Suppressor macrophage treated with lipopolysaccharide for 4 hours (primary cell): ENCODE measurements around the gene VIPR2.
"Not testable (repeated sequence)": the region's sequence is repeated elsewhere in the genome, so short reads cannot be mapped to it uniquely, and the experiment has no call there.

Source experiments
- DNase-seq: peaks from one replicate; pipeline ENCODE4 v3.0.0-alpha.2; 2020

The VIPR2 gene

DNA sequence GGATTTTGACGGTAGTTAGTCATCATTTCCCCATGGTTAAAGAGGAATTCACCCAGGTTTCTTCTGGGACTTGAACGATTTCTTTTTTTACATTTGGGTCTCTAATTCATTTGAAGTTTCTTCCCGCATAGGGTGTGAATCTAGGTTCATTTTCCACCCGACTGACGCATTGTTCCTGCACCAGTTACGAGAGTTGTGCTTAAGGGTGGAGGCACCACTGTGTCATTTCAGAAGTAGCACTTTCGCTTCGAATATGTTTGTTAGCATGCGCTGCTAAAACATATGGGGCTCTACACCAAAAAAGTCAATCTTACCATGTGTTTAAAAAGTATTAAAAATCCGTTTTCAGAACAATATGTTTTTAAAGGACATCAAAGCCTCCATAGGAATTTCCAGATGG is 140.3 kb downstream of the VIPR2 start:
- DNase-seq, result no peak

DNA sequence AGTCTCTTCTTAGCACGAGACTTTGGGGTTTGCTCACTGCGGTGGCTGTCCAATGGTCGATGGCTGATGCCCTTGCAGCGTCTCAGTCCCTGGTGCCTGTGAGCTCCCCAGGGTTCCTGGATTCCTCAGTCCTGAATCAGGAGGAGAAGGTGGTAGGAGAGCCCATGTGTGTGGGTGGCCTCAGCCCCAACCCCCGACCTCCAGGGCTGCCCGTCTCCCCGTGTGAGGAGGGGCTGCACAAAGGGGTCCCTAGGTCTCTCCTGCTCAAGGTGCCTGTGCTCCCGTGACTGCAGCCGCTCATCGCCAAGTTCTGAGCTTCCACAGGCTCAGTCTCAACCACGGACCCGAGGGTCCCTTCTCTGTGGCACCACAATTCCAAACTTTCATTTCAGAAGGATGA is 142.9 kb downstream of the VIPR2 start:
- DNase-seq, result no peak

DNA sequence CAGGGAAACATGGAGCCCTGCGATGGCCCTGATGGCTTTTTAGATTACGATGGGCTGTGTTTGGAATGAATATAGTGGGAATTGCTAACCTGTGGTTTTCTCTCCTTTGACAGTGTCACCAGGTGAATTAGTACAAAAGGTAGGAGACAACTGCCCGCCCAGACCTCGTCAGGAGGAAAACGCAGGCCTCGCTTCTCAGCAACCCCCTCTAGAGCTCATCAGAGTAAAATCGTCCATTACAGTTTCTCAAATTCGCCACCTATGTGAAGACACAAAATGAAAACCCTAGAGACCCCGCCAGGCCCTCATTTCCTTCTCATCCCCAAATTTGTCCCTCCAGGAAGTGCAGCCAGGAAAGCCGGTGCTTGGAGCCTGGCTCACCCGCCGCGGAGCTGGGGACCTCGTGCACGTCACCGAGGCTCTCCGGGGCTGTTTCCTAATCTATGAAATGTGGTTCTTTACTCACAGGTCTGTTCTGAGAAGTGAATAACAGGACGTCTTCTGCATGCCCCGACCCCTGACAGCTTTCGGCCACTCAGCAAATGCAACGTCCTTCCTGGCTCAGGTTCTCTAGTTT is 143.7 kb downstream of the VIPR2 start:
- no peak for DNase-seq

DNA sequence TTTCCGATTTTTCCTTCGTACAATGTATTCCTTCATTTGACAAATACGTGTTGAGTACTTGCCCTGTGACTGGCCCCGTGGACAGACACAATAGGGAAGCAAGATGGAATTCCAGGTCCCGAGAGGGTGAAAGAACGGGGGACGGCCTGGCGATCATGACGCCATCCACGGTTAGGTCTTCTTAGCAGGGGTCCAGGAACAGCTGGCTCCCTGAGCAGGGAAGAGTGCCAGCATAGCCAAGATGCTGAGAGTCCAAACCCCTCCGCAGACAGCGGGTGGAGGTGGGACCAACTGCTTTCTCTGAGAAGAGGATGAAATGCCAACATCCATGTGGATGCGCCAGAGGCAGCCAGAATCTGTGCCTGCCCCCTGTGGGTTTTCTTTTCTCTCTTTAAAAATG is 144.6 kb downstream of the VIPR2 start:
- no peak for DNase-seq

DNA sequence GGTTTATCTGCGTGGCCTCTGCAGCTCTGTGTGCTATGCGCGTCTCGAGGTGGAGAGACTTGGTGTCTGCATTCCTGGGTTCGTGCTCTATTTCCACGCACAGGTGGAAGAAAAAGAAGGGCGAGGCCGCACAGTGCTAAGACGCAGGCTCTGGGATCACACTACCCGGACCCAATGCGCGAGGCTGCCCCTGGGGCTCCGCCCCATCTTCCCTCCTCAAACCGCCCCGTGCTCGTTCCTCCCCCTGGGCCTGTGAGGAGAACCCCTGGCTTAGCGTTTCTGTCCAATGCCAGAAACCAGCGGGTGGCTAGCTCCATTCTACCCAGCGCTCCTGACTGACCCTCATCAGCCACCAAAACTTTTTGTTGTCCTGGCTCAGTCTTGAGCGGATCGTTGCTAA is 145.2 kb downstream of the VIPR2 start:
- no peak for DNase-seq

DNA sequence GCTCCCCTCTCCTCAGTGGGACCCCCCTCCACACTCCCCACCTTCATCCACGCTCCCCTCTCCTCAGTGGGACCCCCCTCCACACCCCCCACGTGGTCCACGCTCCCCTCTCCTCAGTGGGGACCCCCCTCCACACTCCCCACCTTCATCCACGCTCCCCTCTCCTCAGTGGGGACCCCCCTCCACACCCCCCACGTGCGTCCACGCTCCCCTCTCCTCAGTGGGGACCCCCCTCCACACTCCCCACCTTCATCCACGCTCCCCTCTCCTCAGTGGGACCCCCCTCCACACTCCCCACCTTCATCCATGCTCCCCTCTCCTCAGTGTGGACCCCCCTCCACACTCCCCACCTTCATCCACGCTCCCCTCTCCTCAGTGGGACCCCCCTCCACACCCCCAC is 146.4 kb downstream of the VIPR2 start:
- not testable (repeated sequence) for DNase-seq

DNA sequence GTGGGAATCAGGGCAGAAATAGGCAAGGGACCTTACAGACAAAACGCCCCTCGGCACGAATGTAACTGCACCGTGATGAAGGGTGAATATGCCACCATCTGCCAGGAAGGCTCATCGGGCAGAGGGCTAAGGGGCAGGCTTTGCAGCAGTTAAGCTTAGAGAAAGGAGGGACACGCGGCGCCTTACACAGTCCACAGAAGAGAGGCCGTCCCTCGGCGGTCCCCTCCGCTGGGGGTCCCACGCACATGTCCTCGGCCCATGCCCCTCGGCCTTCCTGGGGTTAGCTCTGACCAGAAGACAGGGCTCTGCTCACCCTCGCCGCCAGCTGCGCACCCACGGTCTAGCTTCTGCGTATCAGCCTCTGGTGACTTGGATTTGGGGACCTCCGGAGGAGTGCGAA is 147.2 kb downstream of the VIPR2 start:
- DNase-seq, result no peak

DNA sequence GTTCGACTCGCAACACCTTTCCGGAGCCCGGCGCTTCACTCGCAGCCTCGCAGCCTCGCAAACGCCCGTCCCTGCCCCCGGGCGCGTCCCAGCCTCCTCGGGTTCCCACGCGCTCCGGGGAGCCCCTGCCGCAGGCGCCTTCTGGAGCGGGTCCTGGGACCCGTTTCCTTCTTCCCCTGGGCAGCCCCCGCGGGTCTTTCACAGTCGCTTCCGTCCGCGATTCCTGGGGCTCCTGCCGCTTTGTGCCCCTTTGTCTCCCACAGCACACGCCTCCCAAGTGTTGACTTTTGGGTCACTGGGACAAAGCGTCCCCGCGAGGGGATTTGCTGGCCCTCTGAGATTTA is 147.6 kb downstream of the VIPR2 start:
- no peak for DNase-seq

DNA sequence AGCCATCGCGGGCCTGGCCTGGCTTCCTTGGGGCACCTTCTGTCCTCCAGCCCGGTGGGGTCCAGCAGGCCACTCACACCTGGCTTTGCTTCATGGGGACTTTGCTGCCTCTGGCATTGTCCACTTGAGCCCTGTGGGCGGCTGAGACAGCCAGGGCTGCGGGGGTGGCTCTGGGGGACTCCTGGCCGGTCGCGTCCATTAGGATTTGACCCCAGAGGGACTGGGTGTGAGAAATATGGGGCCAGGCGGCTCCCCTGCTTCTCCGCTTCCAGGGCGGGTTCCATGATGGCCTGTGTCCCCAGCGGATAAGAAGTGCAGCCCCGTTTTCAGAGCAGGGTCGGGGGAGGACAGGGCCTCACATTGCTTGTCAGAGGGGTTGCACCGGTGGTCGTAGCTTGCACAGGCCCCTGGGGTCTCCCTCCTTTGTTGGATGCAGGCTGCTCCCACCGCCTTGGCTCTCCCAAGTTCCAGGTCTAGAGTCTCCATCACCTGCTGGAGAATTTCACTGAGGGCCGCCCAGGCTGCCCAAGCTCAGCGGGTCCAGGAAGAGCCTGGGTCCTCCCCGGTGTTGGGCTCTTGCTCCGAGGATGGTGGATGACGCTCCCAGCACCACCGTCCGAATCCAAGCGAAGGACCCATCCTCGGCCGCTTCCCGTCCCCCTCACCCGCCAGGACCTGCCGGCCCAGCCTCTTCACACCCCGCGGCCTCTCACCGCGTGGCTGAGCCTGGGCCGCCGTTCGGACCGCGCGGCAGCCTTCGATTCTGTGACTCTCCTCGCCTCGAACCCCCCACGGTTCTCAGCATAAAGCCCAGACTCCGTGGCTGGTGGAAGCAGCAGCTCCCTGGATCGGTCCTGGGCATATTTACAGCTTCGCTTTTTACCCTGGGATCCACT is 148.2 kb downstream of the VIPR2 start:
- DNase-seq, result no peak

DNA sequence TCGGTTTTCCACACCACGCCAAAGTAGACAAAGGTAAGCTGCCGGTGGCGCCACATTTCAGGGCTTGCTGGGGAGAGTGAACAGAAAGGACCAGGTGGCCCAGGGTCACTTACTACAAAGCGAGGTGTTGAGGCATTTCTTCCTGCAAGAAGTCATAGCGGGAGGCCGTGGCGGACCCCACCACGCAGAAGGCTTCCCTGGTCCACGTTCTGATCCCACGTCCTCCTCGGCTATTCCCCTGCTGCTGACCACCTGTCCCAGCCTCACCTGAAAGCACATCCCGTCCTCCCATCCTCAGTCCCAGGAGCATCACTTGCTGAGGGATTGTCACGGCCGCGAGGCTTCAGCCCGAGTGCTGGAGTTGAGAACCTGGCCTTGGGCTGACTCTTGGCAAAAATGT is 149.2 kb downstream of the VIPR2 start:
- no peak for DNase-seq

DNA sequence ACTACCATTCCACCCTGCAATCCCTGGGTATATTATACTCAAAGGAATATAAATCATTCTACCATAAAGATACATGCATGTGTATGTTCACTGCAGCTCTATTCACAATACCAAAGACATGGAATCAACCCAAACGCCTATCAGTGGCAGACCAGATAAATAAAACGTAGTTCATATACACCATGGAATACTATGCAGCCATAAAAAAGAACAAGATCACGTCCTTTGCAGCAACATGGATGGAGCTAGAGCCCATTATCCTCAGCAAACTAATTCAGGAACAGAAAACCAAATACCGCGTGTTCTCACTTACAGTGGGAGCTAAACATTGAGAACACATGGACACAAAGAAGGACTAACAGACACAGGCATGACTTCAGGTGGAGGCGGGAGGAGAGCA is 150.0 kb downstream of the VIPR2 start:
- DNase-seq, result no peak

DNA sequence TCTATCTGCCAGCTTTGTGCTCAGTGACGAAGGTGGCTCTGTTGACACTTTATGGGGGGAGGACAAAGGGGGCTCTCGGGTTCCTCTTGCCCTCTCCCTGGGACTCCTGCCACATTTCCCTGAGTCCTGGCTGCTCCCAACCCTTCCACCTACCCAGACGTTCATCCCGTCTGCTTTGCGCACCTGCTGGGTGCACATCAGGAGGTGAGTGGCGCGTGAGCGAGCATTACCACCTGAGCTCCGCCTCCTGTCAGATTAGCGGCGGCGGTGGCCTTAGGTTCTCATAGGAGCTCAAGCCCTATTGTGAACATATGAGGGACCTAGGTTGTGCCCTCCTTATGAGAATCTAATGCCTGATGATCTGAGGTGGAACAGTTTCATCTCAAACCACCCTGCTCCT is 151.1 kb downstream of the VIPR2 start:
- no peak for DNase-seq

DNA sequence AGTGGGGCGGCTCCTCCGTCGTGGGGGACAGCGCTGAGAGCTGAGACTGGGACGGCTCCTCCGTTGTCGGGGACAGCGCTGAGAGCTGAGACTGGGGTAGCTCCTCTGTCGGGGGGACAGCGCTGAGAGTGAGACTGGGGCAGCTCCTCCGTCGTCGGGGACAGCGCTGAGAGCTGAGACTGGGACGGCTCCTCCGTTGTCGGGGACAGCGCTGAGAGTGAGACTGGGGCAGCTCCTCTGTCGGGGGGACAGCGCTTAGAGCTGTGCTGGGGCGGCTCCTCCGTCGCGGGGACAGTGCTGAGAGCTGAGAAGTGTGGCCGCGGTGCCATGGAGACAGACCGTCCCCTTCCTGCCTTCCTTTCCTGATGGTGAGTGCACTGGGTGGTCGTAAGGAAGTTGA is 151.9 kb downstream of the VIPR2 start:
- no peak for DNase-seq

DNA sequence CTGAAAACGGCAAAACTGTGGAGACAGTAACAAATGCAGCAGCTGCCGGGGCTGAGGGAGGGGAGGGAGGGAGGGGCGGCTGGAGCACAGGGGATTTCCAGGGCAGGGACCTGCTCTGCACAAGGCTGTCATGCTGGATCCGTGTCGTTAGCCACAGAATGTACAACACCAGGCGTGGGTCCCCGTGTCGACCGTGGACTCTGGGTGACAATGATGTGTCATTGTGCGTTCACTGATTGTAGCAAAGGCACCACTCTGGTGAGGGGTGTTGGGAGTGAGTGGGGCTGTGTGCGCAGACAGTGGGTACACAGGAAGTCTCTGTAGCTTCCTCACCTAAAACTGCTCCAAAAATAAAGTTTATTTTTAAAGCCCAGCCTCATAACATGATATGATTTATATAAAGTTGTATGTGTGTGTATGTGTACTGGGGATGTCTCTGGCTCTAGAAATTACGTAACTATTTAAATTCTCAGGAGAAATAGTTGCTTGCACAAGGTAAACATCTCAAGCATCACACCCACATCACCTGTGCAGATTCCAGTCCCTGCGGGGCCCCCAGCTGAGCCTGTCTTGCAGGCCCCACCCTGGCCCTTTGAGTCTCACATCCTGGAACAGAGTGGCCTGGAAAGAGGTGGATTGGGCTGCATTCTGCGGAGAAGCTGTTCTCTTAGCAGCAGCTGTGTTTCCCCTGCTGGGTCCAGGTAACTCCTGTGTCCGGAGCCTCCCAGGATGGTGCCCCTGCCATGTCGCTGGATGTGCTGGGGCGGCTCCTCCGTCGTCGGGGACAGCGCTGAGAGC is 152.6 kb downstream of the VIPR2 start:
- DNase-seq, result no peak

DNA sequence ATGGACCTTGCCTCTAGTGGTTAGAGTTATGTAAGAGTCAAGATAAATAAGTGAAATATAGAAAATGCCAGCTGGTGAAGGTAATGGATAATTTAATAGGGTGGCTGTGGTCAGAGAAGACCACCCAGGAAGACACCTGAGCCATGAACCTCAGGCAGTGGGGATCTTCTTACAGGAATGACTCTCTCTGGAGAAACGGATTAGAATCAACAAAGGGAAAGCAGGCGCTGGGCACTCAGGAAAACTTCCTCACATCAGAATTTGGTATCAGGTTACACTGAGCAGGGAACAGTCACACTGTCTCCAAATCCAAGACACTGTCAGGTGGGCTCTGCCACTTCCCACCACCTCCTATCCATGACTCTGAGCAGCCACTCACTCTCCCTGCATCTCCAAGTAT is 155.7 kb downstream of the VIPR2 start:
- DNase-seq, result no peak

DNA sequence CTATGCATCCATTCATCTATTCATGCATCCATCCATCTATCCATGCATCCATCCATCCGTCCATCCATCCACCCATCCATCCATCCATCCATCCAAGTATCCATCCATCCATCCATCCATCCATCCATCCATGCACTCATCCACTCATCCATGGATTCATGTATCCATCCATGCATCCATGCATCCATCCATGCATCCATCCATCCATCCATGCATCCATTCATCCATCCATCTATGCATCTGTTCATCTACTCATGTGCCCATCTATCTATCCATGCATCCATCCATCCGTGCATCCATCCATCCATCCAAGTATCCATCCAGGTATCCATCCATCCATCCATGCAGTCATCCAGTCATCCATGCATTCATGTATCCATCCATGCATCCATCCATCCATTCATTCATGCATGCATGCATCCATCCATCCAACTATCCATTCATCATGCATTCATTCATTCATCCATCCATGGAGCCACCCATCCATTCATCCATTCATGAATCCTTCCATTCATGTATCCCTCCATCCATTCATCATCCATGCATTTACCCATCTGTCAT is 156.3 kb downstream of the VIPR2 start:
- DNase-seq, result no peak

DNA sequence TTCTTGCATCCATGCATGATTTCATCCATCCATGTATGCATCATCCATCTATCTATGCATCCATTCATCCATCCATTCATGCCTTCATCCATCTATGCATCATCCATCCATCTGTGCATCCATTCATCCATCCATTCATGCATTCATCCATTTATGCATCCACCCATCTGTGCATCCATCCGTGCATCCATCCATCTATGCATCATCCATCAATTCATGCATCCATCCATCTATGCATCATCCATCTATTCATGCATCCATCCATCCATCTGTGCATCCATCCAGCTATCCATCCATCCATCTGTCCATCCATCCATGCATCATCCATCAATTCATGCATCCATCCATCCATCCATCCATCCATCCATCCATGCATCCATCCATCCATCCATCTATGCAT is 157.0 kb downstream of the VIPR2 start:
- no peak for DNase-seq

DNA sequence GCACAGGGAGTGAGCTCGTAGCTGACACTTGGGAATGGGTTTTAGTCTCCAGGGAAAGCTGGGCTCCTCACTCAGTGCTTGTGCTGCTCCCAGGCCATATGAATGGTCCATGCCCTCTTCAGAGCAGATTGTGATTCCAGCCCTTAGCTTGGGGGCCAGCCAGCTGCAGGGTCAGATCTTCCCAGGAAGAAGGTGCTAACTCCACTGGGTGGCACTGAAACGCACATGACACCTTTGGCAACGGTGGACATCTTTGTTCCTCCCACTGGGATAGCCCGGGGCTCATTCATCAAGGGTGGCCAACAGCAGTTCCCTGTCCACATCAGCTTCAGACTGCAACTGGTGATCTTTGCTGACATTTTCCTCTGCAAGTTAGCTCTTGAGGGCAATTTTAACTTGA is 159.1 kb downstream of the VIPR2 start:
- DNase-seq, result no peak

DNA sequence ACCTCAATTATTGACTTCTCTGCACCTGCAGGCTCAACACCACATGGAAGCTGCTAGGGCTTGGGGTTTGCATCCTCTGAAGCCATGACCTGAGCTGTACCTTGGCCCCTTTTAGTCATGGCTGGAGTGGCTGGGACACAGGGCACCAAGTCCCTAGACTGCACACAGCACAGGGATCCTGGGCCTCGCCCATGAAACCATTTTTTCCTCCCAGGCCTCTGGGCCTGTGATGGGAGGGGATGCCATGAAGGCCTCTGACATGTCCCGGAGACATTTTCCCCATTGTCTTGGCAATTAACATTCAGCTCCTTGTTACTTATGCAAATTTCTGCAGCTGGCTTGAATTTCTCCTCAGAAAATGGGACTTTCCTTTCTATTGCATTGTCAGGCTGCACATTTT is 160.7 kb downstream of the VIPR2 start:
- DNase-seq, result not testable (repeated sequence)

DNA sequence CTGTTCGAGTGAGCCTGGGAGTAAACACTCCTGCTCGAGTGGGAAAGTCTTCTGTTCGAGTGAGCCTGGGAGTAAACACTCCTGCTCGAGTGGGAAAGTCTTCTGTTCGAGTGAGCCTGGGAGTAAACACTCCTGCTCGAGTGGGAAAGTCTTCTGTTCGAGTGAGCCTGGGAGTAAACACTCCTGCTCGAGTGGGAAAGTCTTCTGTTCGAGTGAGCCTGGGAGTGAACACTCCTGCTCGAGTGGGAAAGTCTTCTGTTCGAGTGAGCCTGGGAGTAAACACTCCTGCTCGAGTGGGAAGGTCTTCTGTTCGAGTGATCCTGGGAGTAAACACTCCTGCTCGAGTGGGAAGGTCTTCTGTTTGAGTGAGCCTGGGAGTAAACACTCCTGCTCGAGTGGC is 162.6 kb downstream of the VIPR2 start:
- not testable (repeated sequence) for DNase-seq

DNA sequence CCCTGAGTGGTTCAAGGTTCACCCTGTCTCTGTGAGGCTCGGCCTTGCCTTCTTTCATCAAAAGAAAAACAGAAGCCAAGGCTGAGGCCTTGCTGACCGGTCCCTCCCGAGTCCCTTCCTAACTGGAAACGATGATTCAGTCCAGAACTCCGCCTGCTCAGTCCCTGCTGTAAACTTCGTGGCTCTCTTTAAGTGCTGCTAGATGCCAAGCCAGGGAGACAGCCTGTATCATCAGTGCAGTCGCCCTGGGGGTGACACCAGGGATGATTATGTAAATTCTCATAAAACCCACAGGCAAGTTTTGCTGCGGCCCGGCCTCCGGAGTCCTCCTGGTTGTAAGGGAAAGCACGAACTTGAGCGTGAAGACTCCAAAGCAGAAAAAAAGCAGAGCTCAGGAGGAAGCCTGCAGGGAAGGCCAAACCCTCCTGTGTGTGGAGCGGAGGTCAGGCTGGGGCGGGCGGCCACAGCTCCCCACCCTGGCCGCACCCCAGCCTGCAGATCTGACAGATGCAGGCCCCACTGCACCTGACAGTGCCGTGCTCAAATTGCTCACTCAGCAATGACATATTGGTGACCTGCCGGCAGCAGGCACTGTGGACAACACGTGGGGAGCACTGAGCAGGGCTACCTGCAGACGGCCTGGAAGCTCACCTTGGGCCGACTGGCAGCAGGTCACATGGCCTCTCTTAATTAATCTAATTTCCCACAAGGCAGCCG is 164.9 kb downstream of the VIPR2 start:
- DNase-seq, result no peak

DNA sequence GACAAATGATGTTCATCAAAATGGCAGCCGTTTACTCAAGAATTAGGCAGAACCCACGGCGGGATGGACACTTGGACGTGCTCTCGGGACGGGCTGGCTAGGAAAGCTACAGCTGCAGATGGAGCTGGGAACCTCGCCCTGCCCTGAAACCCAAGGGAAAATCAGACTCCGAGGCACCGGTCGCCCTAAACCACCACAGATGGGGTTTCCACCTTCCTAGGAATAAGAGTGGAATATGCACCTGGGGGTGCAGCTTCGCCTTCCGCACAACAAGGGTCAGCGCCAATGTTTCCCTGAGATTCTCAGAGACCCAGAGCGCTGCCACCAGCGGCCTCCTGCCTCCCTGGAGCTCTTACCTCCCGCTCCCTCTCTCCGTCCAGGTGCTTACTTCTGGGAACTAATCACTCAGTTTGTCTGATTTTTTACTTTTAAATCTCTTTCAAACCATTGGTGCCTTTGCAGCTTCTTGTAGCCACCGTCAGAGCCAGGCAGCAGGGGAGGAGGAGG is 165.6 kb downstream of the VIPR2 start:
- DNase-seq, result no peak
